NCI-H2196 treated with DMSO at 0.1 percent for 48 hours (cell line): ENCODE results near the gene FAM13A.
"Not testable (repeated sequence)": the region's sequence is repeated elsewhere in the genome, so short reads cannot be mapped to it uniquely, and the experiment has no call there.

Source experiments
- DNase-seq: peaks from one replicate; lab custom pipeline; 2025; ENCODE audit not compliant: unreplicated experiment; lab: John Stamatoyannopoulos, UW

Gene FAM13A

DNA sequence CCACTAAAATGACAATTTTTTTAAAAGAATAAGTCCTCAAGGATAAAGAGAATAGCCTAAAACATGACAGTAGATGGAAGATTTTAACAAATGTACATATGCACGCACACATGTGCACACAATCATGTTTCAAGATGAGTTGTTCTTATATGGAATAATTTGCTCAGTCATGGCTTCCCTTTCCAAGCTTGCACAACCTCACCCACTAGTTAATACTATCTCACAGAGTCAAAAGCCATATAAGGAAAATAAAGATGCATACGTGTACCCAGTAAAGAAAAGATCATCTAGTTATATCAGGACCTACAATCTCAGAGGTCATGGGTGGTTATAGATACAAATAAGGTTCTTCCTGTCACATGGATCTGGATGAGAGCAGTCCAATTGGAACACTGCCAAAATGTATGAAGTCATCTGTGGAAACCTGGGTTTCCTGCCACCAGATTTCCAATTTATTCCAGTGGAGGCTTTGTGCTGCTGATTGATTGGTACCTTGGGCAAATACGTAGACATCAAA is 56.1 kb downstream of the FAM13A start:
- DNase-seq, result peak; percentile 71

DNA sequence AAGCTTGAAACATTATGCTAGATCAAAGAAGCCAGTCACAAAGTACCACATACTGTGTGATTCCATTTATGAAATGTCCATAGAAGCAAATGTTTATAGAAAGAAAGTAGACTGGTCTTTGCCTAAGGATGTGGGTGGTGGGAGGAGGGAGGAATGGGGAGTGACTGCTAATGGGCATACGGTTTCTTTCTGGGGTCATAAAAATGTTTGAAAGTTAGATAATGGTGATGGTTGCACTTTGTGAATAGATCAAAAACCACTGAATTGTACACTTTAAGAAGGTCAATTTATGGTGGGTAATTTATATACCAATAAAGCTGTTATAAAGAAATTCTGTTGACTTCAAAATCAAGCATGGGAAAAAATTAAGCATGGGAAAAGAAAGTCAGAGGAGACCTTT is 56.6 kb downstream of the FAM13A start:
- DNase-seq, result no peak

- no peak for DNase-seq
Measured at GRCh38 chr4:88999392-88999930, 57.5 kb downstream of the FAM13A start.

DNA sequence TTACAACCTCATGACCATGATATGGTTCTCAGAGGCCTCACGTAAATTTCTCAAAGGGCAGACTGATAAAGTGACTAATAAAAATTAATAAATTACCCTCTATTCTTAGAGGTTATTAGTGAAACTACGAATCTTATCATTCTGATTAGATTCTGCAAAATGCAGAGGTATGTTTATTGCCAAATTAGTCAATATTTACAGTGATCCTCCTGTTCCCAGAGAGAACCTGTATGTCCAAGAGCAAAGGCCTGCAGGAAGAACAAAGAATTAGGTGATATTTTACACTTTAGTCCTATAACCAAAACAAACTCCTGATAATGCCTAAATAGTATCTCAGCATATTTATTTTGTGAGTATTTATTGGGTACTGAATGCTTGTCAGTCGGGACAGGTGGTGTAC is 58.1 kb downstream of the FAM13A start:
- DNase-seq, result no peak

DNA sequence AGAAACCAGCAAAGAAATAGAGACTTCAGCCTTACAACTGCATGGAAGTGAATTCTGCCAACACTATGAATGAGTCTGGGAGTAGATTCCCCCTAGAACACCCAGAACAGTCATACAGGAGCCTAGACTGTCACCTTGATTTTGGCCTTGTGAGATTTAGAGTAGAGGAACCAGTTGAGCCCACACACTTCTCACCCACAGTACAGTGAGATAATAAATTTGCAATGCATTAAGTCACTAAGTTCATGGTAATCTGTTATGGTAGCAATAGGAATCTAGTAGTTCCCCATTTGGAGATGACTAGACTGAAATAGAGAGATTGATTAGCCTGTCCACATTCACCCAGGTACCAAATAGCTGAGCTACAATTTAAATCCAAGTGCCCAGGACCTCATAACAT is 59.0 kb downstream of the FAM13A start:
- DNase-seq, result no peak

DNA sequence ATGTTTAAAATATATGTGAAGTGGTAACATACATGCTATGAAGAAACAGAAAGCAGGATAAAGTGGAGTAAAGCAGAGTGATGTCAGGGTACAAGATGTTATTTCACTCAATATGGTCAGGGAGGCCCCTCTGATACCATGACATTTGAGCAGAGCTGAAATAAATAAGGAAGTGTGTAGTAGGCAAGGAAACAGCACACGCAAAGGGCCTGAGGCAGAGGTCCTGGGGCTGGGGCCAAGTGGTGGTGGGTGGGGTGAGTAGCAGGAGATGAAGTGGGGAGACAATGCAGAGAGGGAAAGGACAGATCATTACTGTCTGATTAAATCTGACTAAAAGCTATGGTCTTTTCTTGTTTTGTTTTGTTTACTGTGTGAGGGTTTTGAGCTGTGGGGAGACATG is 61.1 kb downstream of the FAM13A start:
- DNase-seq, result no peak

DNA sequence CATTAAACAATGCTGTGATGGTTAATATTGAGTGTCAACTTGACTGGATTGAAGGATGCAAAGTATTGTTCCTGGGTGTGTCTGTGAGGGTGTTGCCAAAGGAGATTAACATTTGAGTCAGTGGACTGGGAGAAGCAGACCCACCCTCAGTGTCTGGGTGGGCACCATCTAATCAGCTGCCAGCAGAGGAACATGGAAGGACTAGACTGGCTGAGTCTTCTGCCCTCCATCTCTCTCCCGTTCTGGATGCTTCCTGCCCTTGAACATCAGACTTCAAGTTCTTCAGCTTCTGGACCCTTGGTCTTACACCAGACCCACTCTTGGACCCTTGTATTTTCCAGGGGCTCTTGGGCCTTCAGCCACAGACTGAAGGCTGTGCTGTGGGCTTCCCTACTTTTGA is 61.7 kb downstream of the FAM13A start:
- DNase-seq, result not testable (repeated sequence)

DNA sequence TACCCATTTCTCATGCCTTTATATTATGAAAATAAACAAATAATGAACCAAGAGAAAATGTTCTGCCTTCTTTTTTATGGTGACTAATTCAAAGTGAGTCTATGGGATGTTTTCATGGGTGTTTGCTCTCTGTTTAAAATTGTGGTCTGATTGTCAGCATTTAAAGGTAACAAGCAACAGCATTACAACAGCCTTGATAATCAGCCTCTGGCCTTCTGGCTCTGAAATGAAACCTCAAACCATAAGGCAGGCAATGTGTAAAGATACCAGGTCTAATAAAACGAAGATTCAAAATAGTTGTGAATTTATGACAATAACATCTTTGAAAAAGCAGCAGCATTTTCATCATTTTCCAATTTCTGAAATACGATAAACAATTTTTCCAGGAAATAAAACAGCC is 63.7 kb downstream of the FAM13A start:
- no peak for DNase-seq

DNA sequence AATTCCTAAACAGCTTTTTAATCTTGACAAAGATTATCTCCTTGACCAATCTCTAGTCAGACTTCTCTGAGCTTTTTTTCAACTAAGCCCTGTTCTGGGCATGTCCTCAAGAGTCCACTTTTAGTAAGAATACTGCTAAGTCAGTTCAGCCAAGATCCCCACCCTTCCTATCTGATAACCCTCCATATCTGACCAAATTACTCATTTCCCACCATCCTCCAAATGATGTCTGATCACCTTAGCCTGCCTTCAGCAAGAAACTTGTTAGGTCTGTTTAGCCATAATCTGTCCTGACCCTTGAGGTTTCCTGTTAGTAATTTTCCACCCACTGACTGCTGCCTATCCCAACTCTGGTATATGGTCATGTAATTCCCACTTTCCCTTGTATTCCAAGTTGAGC is 65.2 kb downstream of the FAM13A start:
- DNase-seq, result no peak

- DNase-seq, result no peak
Measured at GRCh38 chr4:88989990-88990389, 67.0 kb downstream of the FAM13A start.

DNA sequence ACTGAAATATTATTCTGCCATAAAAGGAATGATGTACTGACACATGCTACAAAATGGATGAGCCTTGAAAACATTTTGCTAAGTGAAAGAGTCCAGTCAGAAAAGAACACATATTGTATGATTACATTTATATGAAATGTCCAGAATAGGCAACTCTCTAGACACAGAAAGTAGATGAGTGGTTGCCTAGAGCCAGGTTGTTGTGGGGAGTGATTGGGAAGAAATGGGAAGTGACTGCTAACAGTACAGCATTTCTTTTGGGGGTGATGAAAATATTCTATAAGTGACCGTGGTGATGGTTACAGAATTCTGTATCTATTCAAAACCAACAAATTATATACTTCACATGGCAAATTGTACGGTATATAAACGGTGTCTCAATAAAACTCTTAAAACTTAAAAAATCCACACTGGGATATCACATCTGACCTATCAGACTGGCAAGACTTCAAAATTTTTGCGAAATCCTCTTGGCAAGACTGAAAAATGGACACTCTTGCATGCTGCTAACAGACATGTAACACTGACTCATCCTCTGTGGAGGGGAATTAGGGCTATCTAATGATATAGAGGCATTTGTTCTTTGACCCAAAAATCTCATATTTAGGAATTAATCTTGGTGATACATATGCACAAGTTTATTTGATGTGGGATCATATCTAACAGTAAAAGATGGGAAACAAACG is 71.8 kb downstream of the FAM13A start:
- no peak for DNase-seq

GRCh38 chr4:88982757-88983156 is 74.2 kb downstream of the FAM13A start:
- no peak for DNase-seq

GRCh38 chr4:88981993-88982392 is 75.0 kb downstream of the FAM13A start:
- DNase-seq, result no peak

DNA sequence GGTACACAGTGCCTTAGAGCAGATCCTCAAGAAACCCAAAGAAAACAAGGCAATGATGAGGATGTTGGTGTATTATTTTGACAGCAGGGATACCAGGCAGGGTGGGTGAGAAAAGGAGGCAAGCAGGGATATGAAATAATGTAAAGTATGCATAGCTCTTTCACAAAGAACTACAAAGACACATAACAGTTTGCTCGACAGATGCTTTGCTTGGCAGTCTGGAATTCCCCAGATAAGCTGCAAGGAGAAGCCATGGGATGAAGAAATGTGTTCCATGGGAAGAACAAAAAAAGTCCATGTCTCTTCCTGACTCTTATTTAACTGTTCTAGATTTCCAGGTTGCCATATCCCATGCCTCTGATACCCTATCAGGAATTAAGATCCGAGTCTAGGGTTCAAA is 75.4 kb downstream of the FAM13A start:
- DNase-seq, result no peak

DNA sequence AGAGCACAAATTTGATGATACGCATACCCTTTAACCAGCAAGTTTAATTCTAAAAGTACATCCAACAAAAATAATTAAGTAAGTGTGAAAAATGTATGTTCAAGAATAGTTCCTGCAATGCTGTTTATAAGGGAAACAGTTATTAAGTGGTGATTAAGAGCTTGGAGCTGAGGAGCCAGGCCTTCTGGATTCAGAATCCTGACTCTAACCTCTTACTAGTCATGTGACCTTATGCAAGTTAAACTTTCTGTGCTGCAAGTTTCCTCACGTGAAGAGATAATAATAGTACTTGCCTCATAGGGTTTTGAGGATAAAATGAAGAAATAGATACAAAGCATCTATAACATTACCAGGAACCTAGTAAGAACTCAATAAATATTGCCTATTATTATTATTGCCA is 77.7 kb downstream of the FAM13A start:
- DNase-seq, result no peak

DNA sequence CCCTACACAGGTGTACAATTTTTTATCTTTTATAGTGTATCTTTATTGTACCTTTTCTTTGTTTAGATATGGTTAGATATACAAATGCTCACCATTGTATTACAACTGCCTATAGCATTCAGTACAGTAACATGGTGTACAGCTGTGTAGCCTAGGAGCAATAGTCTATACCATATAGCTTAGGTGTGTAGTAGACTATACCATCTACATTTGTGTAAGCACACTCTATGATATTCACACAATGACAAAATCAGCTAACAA is 80.3 kb downstream of the FAM13A start:
- no peak for DNase-seq

- no peak for DNase-seq
Measured at GRCh38 chr4:88975958-88976774, 80.8 kb downstream of the FAM13A start.

DNA sequence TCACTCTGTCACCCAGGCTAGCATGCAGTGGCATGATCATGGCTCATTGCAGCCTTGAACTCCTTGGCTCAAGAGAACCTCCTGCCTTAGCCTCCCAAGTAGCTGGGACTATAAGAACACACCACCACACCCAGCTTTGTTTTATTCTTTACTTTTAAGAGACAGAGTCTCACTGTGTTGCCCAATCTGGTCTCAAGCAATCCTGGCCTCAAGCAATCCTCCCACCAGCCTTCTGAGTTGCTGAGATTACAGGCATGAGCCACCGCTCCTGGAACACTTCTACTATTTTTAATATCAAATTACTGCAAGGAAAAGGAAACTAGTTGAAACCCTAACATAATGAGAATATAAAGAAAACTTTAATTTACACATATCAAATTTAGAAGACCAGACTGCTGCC is 85.4 kb downstream of the FAM13A start:
- no peak for DNase-seq

GRCh38 chr4:88969746-88970145 is 87.2 kb downstream of the FAM13A start:
- DNase-seq, result no peak

DNA sequence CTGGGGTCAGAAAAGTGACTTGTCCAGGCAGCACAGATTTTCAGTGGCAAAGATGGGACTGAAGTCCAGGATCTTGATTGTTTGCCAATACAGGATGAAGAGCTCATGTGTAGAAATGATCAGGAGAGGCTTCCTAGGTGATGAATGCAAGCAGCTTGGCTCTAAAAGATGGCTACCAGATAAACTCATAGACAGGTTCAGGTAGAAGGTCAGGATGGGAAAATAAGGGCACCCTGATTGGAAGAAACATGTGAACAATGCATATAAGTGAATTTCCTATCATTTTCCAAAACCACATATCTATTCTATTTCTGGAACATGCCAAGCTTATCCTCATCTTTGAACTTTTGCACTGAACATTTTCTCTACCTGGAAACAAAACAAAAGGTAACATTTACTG is 87.7 kb downstream of the FAM13A start:
- no peak for DNase-seq

DNA sequence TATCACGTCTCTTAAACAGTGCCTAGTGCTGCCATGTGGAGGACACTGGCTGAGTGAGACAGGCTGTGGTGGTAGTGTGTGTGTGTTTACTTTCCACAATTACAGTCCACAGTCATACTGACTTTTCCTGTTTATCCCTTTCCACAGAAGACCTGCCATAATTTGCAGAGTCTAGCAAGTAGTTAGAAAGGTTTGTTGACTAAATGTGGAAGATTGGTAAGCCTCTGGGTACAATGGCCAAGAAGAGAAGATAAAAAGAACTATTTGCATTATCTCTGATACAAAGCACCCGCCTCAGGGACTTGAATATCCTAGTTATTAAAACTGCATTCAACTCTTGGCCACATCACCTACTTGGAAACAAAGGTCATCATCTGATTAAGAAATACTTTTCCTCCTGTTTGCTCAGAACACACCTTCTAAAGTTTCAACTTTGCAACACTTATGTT is 89.1 kb downstream of the FAM13A start:
- no peak for DNase-seq

DNA sequence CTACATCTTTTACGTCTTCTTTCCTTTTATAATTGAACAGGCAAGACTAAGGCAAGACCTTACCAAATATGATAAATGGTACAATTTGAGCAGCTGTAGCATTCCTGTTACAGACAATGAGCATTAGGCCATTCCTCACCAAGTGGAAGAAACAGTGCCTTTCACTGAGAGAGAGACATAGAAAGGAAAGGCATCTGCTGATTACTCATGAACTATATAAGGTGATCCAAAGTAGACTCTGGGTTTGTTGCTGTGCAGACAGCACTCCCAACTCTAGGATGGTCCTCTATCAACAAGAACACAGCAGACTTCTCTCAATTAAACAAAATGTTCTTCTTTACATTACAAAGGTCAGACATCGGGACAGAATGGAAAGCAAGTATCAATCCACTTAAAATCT is 91.9 kb downstream of the FAM13A start:
- no peak for DNase-seq
